Activated T-cell treated with anti-CD3 and anti-CD28 coated beads, Interleukin-2, amount 50 U/mL, for 4 hours (primary cell): ENCODE data around the gene TSEN15. TPM values are rescaled to one million over a fixed set of nuclear protein-coding genes. Genes with fewer than 3 reads are reported as not detected.
A peak's percentile ranks its signal among the peaks of the same experiment; 100 is the strongest.
"Not testable (repeated sequence)": the region's sequence is repeated elsewhere in the genome, so short reads cannot be mapped to it uniquely, and the experiment has no call there.

Experiments
- ATAC-seq, 2 donors: fragments of 200-7000 bp; cut with Tn5 transposase; one replicate each; pipeline ENCODE4 v1.10.0; 2021
- DNase-seq: peaks from one replicate; pipeline ENCODE4 v3.0.0-alpha.2; 2020
- H3K27me3 Mint-ChIP-seq: one replicate; pipeline ENCODE4 v1.8.0; 2021; ENCODE audit warnings: low read depth, mixed read lengths
- H3K36me3 Mint-ChIP-seq: one replicate; pipeline ENCODE4 v1.8.0; 2022; ENCODE audit warnings: mixed read lengths; ENCODE audit not compliant: insufficient read depth
- H3K4me1 Mint-ChIP-seq: one replicate; pipeline ENCODE4 v1.8.0; 2021; ENCODE audit warnings: low read depth, mixed read lengths
- H3K4me3 Mint-ChIP-seq: one replicate; pipeline ENCODE4 v1.8.0; 2021; ENCODE audit warnings: mild to moderate bottlenecking, moderate library complexity, mixed read lengths
- H3K9me3 Mint-ChIP-seq: one replicate; pipeline ENCODE4 v1.8.0; 2021; ENCODE audit warnings: mixed read lengths
- total RNA-seq, 3 donors: library from RNA; stranded (reverse); gene quantifications; one replicate each; pipeline ENCODE4 v1.2.1, GENCODE V29; 2021

Gene TSEN15
- total RNA-seq, 3 donors from 2014 or later, result 54.7 to 58.9 (median 56.3) TPM

GRCh38 chr1:184078564-184079249 lies 27.2 kb downstream of the TSEN15 start:
- ATAC-seq (no peak), DNase-seq (no peak)
- Mint-ChIP-seq H3K4me3 (no peak overlapping the region), H3K27me3 (no peaks in the 10 kb centered on the region), H3K9me3 (no peaks in the 10 kb centered on the region), H3K36me3 (peaks cover 3% of the 10 kb centered on the region), H3K4me1 (peaks cover 9% of the 10 kb centered on the region)

GRCh38 chr1:184080309-184080708 lies 28.8 kb downstream of the TSEN15 start:
- H3K9me3 Mint-ChIP-seq, result no peaks in the 10 kb centered on the region
- peaks cover 9% of the 10 kb centered on the region for H3K4me1 Mint-ChIP-seq
- no peak overlapping the region for H3K4me3 Mint-ChIP-seq
- no peaks in the 10 kb centered on the region for H3K27me3 Mint-ChIP-seq
- H3K36me3 Mint-ChIP-seq, result peaks cover 10% of the 10 kb centered on the region
- no peak for ATAC-seq
- no peak for DNase-seq

- Mint-ChIP-seq H3K36me3 (peaks cover 25% of the 10 kb centered on the region), H3K27me3 (no peaks in the 10 kb centered on the region), H3K4me3 (no peak overlapping the region), H3K9me3 (no peaks in the 10 kb centered on the region), H3K4me1 (peaks cover 5% of the 10 kb centered on the region)
- DNase-seq, result no peak
- ATAC-seq, result no peak
Observed at GRCh38 chr1:184082541-184083415, 31.2 kb downstream of the TSEN15 start.

- peaks cover 30% of the 10 kb centered on the region for H3K36me3 Mint-ChIP-seq
- DNase-seq (no peak), ATAC-seq (no peak)
- H3K4me3 Mint-ChIP-seq, result no peak overlapping the region
- no peaks in the 10 kb centered on the region for H3K27me3 Mint-ChIP-seq
- H3K9me3 Mint-ChIP-seq, result no peaks in the 10 kb centered on the region
- H3K4me1 Mint-ChIP-seq, result no peaks in the 10 kb centered on the region
Observed at GRCh38 chr1:184085667-184086066, 34.1 kb downstream of the TSEN15 start.

- Mint-ChIP-seq H3K9me3 (no peaks in the 10 kb centered on the region), H3K36me3 (peaks cover 30% of the 10 kb centered on the region), H3K4me1 (no peaks in the 10 kb centered on the region), H3K4me3 (no peak overlapping the region), H3K27me3 (no peaks in the 10 kb centered on the region)
- DNase-seq, result no peak
- ATAC-seq, result no peak
Observed at GRCh38 chr1:184088037-184088436, 36.5 kb downstream of the TSEN15 start.

GRCh38 chr1:184093071-184093470 lies 41.5 kb downstream of the TSEN15 start:
- peaks cover 16% of the 10 kb centered on the region for H3K36me3 Mint-ChIP-seq
- H3K27me3 Mint-ChIP-seq, result no peaks in the 10 kb centered on the region
- no peak overlapping the region for H3K4me3 Mint-ChIP-seq
- H3K9me3 Mint-ChIP-seq, result no peaks in the 10 kb centered on the region
- DNase-seq (no peak), ATAC-seq (no peak)
- no peaks in the 10 kb centered on the region for H3K4me1 Mint-ChIP-seq

GRCh38 chr1:184096005-184096404 lies 44.5 kb downstream of the TSEN15 start:
- ATAC-seq (no peak), DNase-seq (no peak)
- Mint-ChIP-seq H3K4me1 (no peaks in the 10 kb centered on the region), H3K9me3 (no peaks in the 10 kb centered on the region), H3K4me3 (no peak overlapping the region), H3K27me3 (no peaks in the 10 kb centered on the region), H3K36me3 (peaks cover 25% of the 10 kb centered on the region)

- H3K36me3 Mint-ChIP-seq, result peaks cover 25% of the 10 kb centered on the region
- not testable (repeated sequence) for H3K9me3 Mint-ChIP-seq, ATAC-seq, DNase-seq, H3K4me3 Mint-ChIP-seq, H3K27me3 Mint-ChIP-seq, H3K4me1 Mint-ChIP-seq
Observed at GRCh38 chr1:184096580-184096979, 45.0 kb downstream of the TSEN15 start.

GRCh38 chr1:184101141-184101540 lies 49.6 kb downstream of the TSEN15 start:
- no peak overlapping the region for H3K4me3 Mint-ChIP-seq
- H3K9me3 Mint-ChIP-seq, result peaks cover 23% of the 10 kb centered on the region
- H3K27me3 Mint-ChIP-seq, result no peaks in the 10 kb centered on the region
- ATAC-seq, result no peak
- DNase-seq, result no peak
- H3K36me3 Mint-ChIP-seq, result peaks cover 49% of the 10 kb centered on the region
- H3K4me1 Mint-ChIP-seq, result no peaks in the 10 kb centered on the region

- DNase-seq (no peak), ATAC-seq (no peak)
- H3K4me3 Mint-ChIP-seq, result no peak overlapping the region
- H3K27me3 Mint-ChIP-seq, result no peaks in the 10 kb centered on the region
- H3K36me3 Mint-ChIP-seq, result peaks cover 48% of the 10 kb centered on the region
- peaks cover 26% of the 10 kb centered on the region for H3K9me3 Mint-ChIP-seq
- no peaks in the 10 kb centered on the region for H3K4me1 Mint-ChIP-seq
Observed at GRCh38 chr1:184101571-184101970, 50.0 kb downstream of the TSEN15 start.

- H3K36me3 Mint-ChIP-seq, result peaks cover 18% of the 10 kb centered on the region
- peaks cover 5% of the 10 kb centered on the region for H3K4me1 Mint-ChIP-seq
- DNase-seq (no peak), ATAC-seq (peak in 1 of 2 donors; percentile 38)
- no peak overlapping the region for H3K4me3 Mint-ChIP-seq
- peaks cover 16% of the 10 kb centered on the region for H3K9me3 Mint-ChIP-seq
- H3K27me3 Mint-ChIP-seq, result no peaks in the 10 kb centered on the region
Observed at GRCh38 chr1:184110272-184111204, 59.0 kb downstream of the TSEN15 start.

- ATAC-seq (no peak), DNase-seq (no peak)
- Mint-ChIP-seq H3K27me3 (no peaks in the 10 kb centered on the region), H3K9me3 (peaks cover 4% of the 10 kb centered on the region), H3K4me1 (peaks cover 5% of the 10 kb centered on the region), H3K4me3 (no peak overlapping the region), H3K36me3 (peaks cover 3% of the 10 kb centered on the region)
Observed at GRCh38 chr1:184112176-184112948, 60.8 kb downstream of the TSEN15 start.

GRCh38 chr1:184113251-184113650 lies 61.7 kb downstream of the TSEN15 start:
- Mint-ChIP-seq H3K27me3 (no peaks in the 10 kb centered on the region), H3K4me3 (no peak overlapping the region), H3K9me3 (peaks cover 4% of the 10 kb centered on the region), H3K36me3 (peaks cover 2% of the 10 kb centered on the region), H3K4me1 (peaks cover 5% of the 10 kb centered on the region)
- DNase-seq (no peak), ATAC-seq (no peak)
